CD4-positive, alpha-beta T cell treated with Interleukin-17A for 1 hour (primary cell): Measurements from ENCODE around the gene TRAP1.
A peak's percentile ranks its signal among the peaks of the same experiment; 100 is the strongest.
"Not testable (repeated sequence)": the region's sequence is repeated elsewhere in the genome, so short reads cannot be mapped to it uniquely, and the experiment has no call there.

ENCODE experiments used
- DNase-seq: peaks from one replicate; pipeline ENCODE4 v3.0.0-alpha.2; 2020

Gene TRAP1

DNA sequence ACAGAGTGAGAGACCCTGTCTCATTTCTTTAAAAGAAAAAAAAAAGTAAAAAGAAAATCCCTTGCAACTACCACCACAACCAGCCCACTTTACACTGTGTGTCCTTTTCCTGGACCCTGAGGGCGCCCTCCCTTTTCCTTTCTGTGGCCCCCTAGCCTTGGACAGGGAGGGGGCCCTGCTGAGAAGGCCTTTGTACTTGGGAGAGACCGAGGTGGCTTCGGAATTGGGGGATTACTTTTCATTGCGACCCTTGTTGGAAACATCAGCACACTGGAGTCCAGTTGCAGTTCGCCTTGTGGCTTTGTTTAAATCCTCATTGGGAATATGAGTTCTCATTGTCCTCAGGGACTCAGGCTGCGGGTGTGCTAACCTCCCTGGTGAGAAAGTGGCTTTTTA, 72.2 kb downstream of the TRAP1 start:
- DNase-seq, result no peak

DNA sequence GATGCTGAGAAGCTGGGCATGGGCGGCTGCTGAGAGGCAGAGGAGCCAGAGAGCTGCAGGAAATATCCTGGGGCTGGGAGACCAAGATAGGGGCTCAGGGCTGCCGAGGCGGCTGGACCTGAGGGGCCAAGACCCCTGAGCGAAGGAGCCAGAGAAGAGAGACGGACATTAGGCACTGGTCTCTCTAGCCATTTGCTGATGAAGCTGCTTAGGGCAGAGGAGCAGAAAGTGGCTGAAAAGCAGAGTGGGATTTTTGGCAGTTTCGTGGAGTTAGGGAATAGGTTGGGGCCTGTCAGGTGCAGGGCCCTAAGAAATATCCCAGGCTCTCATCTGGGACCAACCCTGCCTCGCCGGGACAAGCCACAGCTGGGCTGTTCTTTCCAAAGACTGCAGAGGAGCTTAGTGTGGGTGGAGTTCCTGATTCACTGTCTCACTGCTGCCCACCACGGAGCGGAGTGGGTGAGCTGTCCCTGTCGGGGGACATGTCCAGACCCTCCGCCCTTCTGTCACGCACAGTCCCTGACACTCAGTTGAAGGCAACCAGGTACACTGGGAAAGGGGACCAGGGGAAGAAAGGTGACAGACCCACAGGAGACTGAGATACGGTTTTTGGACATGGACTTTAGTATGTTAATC, 74.1 kb downstream of the TRAP1 start:
- DNase-seq, result no peak

DNA sequence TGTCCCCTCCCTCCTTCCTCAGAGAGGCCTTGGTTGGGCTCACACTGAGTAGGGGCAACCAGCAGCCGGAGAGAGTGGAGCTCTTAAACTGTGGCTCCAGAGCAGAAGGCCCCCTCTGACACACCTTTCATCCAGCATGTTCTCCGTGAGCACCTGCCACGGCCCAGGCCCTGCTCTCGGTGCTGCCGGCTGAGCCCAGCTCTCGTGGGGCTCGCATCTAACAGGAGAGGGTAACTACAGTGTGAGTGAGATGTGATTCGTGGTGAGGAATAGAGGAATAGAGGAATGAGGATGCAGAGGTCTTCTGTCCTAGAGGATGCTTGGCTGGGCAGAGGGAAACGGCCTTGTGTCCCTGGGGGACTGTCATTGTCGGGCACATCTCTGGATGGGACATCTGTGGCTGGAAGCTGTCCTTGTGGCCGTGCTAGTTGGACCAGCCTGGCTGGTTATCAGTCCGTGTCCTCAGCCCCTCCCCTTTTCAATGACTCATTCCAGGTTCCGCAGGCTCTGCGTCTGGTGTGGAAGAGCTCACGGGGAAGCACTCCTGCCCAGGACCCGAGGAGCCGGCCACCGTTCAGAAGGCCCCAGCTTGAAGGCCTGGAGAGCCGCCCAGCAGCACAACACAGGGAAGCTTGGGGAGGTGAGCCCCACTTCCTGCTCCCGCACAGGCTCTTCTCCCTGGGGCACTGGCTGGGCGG, 74.8 kb downstream of the TRAP1 start:
- no peak for DNase-seq

DNA sequence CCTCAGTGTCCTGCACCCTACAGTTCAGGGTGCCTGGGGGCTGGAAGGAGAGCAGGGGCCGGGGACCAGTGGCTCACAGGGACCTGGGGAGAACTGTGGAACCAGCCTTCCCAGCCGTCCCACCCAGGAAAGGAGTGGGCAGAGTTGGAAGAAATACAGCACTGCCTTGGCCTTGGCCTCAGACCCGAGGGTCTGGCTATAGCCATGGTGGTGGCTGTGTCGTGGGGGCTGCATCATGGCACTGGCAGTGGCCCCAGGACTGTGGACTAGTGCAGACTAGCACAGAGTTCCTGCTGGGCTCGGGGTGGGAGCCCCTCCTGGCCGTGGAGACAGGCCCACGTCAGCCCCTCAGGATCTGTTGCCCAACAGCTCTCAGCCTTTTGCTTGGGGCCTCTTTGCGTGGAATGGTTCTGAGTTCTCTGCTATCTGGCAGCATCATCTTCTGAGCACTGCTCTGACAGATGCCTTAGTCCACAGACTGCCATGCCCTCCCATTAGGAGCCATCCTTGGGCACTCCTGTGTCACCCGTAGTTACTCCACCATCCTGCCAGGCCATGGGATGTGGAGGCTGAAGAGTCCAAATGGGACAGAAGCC, 75.4 kb downstream of the TRAP1 start:
- DNase-seq, result no peak

DNA sequence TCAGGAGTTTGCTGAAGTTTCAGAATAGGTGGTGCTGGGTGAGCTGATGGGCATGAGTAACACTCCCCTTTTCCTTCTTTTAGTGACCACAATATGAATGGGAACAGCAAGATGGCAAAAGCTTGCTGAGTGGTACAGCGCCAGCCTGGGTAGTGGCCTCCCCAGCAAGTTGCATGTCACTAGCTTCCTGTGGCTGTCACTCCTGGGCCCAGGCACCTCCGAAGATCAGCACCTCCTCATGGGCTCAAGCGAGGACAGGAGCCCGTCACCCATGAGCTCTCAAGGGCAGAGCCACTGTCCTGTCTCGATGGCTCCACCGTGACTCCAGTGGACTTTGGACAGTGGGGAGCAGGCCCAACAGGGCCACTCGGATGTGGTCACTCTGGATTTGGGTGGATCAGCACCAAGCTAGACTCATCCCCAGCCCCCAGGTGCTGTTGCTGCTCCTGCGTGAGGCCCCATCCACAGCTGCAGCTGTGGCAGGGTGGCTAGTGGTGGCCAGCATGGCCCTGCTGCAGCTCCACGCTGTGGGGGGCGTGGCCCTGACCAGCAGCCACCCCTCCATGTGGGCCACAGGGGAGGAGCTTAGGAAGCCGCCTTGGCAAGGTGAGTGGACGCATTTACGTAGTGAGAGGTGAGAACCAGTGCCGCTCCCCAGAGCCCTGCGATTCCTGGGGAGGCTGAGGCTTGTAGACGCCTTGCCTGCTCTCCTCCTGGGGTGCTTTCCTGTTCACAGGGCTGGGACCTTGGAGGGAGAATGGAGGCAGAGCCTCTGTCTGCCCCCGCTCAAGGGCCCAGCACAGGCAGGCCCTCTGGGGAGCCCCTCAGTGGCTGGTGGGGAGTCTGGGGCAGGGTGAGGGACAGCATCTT, 76.5 kb downstream of the TRAP1 start:
- DNase-seq, result no peak

DNA sequence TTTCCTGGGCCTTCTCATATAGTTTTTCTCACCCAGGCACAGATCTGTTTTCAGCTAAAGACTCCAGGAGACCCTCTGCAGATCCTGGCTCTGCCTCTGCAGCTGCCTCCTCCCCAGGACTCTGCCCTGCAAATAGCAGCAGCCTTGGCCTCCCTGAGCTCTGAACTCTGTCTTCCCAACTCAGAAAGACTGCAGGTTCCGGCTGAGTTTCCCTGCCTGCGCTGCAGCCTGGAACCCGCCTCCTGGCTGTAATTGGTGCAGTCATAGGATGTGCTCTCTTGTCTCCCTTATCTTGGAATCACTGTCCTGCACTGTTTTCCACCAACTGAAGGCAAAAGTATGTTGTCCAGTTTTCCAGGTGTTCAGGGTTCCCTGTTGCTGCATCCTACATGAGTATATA, 77.1 kb downstream of the TRAP1 start:
- no peak for DNase-seq

DNA sequence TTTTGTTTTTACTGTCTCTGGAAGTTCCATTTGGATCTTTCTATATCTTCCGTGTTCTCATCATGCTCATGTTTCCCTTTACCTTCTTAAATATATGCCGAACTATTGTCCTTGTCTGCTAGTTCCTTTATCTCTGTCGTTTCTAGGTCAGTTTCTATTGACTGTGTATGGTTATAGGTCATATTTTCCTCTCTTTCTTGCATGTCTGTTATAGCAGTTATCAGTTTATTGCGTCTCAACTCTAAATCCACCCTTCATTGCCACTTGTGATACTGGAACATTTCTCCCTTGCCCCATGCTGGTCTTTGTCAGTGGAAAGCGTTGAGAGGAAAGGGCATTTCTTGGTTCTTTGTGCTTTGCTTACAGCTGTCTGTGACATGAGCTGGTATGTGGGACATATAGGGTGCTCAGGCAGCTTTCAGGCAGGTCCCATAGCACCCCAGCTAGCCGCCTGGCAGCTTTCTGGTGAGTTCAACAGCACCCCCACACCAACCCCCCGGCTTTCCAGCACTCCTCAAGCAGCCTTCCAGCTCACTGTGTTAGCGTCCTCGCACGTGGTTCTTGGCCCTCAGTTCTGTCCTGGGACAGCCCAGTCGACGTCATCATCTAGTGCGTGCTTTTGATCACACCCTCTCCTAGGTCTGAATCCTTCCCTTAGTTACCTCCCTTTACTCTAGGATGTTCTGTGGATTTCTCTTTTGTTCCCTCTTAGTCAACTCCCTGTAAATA, 78.2 kb downstream of the TRAP1 start:
- DNase-seq, result no peak

DNA sequence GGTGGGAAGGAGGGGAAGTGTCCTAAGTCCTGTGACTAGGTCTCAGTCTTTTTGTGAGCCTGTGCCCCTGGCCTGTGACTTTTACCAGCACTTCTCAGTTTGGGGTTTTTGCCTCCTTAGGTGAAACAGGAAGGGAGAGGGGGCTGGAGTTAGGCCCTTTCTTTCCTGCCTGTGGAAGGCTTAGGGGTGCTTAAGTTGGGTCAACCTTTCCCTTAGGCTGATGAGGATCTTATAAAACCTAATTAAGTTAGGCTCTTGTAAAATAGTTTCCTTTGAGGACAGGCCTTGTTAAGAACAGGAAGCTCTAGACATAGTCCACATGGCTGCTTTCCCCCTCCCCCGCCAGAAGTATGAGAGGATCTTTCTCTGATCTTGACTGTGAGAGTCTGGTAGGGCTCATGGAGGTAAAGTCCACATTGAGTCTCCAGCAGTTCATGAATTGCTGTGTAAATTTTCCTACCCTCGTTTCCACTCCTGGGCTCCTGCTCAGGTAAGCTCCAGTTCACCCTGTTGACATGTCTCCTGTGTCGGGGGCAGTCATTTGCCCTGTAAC, 79.9 kb downstream of the TRAP1 start:
- peak; percentile 23 for DNase-seq

DNA sequence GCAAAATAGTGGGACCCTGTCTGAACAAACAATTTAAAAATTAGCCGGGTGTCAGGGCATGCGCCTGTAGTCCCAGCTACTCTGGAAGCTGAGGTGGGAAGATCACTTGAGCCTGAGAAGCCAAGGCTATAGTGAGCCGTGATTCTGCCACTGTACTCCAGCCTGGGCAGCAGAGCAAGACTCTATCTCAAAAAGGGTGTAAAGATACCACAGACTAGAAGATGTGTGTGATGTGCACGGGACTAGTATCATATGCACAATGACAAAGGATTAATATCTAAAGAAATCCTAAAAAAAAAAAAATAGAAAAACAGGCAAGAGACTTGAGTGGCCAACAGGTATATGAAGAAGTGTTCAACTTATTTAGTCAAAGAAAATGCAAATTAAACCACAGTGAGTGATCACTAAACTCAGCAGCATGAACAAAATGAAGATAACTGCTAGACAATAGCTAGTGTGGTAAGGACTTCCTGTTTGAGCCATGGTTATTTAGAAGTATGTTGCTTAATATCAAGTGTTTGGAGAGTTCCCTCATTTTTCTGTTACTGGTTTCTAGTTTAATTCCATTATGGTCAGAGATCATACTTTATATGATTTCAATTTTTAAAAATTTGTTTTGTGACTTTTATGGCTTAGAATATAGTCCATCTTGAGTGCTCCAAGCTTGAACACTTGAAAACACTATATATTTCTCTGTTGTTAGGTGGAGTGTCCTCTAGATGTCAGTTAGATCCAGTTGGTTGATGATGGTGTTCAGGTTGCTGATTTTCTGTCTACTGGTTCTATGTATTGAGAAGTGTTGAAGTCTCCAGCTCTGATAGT, 91.2 kb downstream of the TRAP1 start:
- peak; percentile 39 for DNase-seq

DNA sequence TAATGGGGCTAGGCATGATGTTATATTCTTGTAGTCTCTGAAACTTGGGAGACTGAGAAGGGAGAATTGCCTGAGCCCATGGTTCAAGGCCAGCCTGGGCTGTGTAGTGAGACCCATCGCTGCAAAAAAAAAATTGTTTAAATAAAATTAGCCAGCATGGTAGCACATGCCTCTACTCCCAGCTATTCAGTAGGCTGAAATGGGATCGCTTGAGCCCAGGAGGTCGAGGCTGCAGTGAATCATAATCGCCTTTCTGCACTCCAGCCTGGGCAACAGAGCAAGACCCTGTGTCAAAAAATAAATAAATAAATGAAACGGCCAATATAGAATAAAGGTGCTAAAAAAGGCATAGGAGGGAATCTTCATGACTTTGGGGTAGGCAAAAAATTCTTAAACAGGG, 92.0 kb downstream of the TRAP1 start:
- DNase-seq, result no peak

DNA sequence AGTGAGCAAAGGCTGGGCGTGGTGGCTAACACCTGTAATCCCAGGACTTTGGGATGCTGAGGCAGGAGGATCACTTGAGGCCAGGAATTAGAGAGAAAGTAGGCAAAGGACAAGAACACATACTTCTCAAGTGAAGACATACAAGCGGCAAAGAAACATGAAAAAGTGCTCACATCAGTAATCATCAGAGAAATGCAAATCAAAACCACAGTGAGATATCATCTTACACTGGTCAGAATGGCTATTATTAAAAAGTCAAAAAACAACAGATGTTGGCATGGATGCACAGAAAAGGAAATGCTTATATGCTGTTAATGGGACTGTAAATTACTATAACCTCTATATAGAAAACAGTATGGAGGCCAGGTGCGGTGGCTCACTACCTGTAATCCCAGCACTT, 93.7 kb downstream of the TRAP1 start:
- no peak for DNase-seq

DNA sequence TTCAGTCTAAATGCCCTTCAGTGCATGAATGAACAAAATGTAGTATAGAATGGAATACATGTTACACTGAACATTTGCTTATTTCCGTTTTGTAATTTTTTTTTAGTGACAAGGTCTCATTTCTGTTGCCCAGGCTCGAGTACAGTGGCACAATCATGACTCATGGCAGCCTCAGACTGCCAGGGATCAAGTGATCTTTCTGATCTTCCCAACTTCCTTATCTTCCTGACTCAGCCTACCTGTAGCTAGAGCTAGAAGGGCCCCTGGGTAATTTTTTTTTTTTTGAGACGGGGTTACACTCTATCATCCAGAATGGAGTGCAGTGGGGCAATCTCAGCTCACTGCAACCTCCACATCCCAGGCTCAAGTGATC, 98.6 kb downstream of the TRAP1 start:
- no peak for DNase-seq

DNA sequence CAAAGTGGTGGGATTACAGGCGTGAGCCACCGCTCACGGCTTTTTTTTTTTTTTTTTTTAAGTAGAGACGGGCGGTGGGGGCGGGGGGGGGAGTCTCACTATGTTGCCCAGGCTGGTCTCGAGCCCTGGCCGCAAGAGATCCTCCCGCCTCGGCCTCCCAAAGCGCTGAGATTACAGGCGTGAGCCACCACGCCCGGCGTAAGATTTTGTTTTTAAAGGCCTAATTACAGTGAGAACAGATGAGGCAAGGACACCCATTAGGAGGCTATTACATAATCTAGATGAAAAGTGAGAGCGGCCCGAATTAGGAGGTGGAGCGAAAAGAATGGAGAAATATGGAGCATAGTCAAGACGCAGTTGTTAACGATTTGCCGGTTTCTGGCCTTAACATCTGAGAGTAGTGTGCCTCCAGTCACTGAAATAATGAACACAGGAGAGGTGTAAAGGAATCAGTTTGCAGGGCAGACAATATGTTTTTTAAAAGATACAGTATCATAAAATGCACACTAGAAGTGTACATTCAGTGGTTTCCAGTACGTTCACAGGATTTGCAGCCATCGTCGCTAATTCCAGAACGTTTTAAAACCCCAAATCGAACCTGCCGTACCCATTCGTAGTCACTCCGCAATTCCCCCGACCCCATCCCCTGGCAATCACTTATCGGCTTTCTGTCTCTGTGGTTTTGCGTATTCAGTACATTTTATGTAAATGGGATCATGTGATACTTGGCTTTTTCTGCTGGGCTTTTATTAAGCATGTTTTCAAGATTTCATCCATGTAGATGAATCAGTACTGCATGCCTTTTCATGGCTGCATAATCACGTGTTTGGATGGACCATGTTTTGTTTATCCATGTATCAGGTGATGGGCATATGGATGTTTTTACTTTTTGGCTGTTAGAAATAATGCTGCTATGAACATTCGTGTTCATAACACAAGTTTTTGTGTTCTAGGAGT, 104.5 kb downstream of the TRAP1 start:
- DNase-seq, result no peak

DNA sequence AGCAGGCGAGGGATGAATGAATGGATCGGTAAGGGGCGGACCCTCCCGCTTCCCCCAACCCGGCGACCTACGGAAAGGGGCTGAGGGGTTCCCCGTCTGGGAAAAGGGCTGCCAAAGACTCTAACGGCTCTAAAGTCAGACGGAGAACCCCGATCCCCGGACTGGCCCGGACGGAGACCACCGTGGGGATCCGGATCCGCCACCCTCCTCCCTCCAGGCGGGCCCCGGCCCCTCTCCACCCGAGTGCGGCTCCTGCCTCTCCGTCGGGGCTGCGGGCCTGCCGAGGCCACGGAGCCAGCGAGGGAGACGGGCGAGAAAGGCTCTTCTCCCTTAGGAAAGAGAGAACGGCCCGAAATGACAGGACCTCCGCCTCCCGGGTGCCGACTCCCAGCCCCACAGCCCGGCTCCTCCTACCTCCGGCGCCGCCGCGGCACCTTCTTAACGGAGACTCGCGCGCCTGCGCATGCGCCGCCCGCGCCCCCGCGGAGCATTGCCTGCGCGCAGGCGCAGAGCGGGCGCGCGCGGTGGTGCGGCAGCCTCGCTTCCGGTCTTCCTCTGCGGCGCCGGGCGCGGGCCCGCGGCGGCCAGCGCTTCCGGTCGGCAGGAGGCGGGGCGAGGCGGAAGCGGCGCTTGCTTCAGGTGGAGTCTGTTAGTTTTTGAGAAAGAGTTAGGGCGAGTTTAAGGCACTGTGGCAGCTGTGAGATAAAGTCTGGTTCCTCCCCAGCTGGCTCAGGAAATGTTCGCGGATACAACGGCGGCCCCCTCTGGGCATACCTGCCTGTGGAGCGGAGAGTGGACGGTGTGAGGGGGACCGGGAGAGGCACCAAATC, 106.0 kb downstream of the TRAP1 start, which contains the start of gene SLX4:
Gene SLX4 (minus strand): TSS at position 461 of the 830 bp plus-strand sequence. CDS start 2,642 bp downstream, outside the sequence.
- DNase-seq, result peak; percentile 91

DNA sequence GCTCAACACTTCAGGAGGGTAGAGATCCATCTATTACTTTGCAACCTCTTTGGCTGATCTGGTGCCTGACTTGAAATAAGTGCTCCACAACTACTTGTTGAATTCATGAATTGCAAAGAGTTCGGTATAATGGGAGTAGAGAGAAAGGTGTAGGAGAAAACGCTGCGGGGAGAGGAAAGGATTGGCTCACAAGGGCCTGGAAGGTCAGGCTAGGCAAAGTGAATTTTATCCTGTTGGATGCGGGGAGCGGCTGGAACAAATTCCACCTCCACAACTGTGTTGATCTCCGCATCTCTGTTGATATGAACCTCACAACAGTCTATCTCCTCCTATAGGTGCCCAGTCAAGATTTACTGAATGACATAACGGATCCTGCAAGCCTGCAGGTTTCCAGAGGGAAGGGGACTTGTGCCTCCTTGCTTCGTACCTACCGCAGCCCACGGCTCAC, 106.6 kb downstream of the TRAP1 start:
- no peak for DNase-seq

DNA sequence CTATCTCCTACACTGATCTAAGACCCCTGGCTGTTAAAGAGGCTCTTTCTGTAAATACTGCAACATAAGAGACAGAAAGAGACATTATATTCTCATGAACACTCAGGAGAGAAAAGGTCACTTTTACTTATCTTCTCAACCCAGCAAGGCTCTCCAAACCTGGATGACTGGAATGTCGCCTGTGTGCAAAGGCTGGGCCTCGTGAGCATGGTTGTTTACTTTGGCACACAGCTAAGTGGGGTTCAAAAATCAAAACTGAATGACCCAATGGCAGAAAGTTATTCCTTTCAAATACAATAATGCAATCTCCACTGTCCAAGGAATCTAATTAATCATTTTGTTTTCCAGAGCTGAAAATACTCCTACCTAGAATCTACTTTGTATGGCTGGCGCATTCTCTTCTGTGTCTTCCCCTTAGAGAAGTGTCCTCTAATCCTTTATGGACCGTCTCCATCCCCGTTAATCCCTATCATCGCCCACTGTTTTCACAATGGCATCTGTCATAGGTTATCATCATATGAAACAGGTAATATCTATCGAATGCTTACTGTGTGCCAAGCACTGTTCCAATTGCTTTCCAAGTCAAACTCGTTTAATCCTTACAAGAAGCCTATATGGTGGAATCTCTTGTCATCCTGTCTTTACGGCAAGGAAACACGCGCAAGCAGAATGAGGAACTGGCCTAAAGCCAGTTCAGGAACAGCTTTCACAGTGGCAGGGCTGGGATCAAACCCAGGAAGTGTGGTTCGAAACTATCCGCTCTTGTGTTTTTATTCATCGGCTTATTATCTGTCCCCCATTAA, 107.2 kb downstream of the TRAP1 start:
- no peak for DNase-seq

DNA sequence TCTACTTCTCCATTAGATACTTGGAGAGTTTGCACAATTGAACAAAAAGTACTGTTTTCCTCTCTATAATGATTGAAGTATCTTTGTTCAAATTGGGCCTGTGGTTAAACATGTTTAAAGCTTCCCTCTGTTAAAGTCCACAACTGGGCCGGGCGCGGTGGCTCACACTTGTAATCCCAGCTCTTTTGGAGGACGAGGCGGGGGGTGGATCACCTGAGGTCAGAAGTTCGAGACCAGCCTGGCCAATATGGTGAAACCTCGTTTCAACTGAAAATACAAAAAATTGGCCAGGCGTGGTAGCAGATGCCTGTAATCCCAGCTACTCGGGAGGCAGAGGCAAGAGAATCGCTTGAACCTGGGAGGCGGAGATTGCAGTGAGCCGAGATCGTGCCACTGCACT, 108.3 kb downstream of the TRAP1 start:
- not testable (repeated sequence) for DNase-seq

DNA sequence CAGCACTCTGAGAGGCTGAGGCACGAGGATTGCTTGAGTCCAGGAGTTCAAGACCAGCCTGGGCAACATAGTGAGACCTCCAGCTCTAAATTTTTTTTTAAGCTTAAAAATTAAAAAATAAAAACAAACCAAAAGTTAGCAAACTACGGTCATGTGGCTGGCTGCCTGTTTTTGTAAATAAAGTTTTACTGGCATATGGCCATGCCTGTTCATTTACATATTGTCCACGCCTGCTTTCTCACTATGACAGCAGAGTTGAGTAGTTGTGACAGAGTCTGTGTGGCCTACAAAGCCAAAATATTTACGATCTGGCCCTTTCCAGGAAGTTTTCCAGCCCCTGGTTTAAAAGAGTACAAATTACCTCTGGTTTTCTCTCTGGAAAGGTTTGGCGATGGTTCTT, 109.3 kb downstream of the TRAP1 start:
- no peak for DNase-seq
